HEK293T (cell line): ENCODE results near the gene DR1.
A peak's percentile ranks its signal among the peaks of the same experiment; 100 is the strongest.
"Not testable (repeated sequence)": the region's sequence is repeated elsewhere in the genome, so short reads cannot be mapped to it uniquely, and the experiment has no call there.

Experiments used
- CTCF ChIA-PET: fragments of 350-600 bp; formaldehyde crosslinking; extraction: SDS; loops from one replicate; lab custom pipeline; 2021; ENCODE audit warnings: antibody characterized with exemption, inconsistent platforms; lab: Yijun Ruan, JAX
- POLR2A ChIA-PET: fragments of 350-600 bp; formaldehyde crosslinking; extraction: SDS; loops from one replicate; lab custom pipeline; 2020; ENCODE audit warnings: antibody characterized with exemption, inconsistent platforms; lab: Yijun Ruan, JAX
- DNase-seq: peaks from one replicate; pipeline ENCODE4 v3.0.0; 2012; ENCODE audit warnings: mixed read lengths; ENCODE audit errors: extremely low spot score
- ARNT ChIP-seq: fragments of 450-650 bp; IDR thresholded peaks from 2 replicates; pipeline ENCODE4 v1.6.1; 2017; ENCODE audit warnings: mild to moderate bottlenecking
- BHLHE40 ChIP-seq: fragments of 450-650 bp; IDR thresholded peaks from 2 replicates; pipeline ENCODE4 v1.6.1; 2016; ENCODE audit warnings: mild to moderate bottlenecking, moderate library complexity, borderline replicate concordance
- CTBP1 ChIP-seq: fragments of 450-650 bp; IDR thresholded peaks from 2 replicates; pipeline ENCODE4 v1.6.1; 2016; ENCODE audit warnings: borderline replicate concordance
- ELF4 ChIP-seq: fragments of 450-650 bp; IDR thresholded peaks from 2 replicates; pipeline ENCODE4 v1.6.1; 2017; ENCODE audit warnings: antibody characterized with exemption
- FOXA1 ChIP-seq: fragments of 450-650 bp; IDR thresholded peaks from 2 replicates; pipeline ENCODE4 v1.6.1; 2016; ENCODE audit warnings: mild to moderate bottlenecking
- FOXK2 ChIP-seq: fragments of 450-650 bp; IDR thresholded peaks from 2 replicates; pipeline ENCODE4 v1.6.1; 2016; ENCODE audit warnings: mild to moderate bottlenecking
- FOXM1 ChIP-seq: fragments of 450-650 bp; IDR thresholded peaks from 2 replicates; pipeline ENCODE4 v1.6.1; 2017; ENCODE audit warnings: mild to moderate bottlenecking, borderline replicate concordance
- HDGF ChIP-seq: fragments of 450-650 bp; IDR thresholded peaks from 2 replicates; pipeline ENCODE4 v1.6.1; 2017; ENCODE audit warnings: antibody characterized with exemption, borderline replicate concordance
- L3MBTL2 ChIP-seq: fragments of 450-650 bp; conservative IDR thresholded peaks from 2 replicates; pipeline ENCODE4 v1.6.1; 2016; ENCODE audit warnings: mild to moderate bottlenecking
- LEF1 ChIP-seq: fragments of 450-650 bp; IDR thresholded peaks from 2 replicates; pipeline ENCODE4 v1.6.1; 2017; ENCODE audit warnings: mild to moderate bottlenecking, borderline replicate concordance
- NFRKB ChIP-seq: fragments of 450-650 bp; IDR thresholded peaks from 2 replicates; pipeline ENCODE4 v1.6.1; 2016; ENCODE audit warnings: mild to moderate bottlenecking, moderate library complexity
- PKNOX1 ChIP-seq: fragments of 450-650 bp; IDR thresholded peaks from 2 replicates; pipeline ENCODE4 v1.6.1; 2016
- SP1 ChIP-seq: fragments of 450-650 bp; IDR thresholded peaks from 2 replicates; pipeline ENCODE4 v1.6.1; 2017
- SUZ12 ChIP-seq: fragments of 450-650 bp; IDR thresholded peaks from 2 replicates; pipeline ENCODE4 v1.6.1; 2016; ENCODE audit warnings: mild to moderate bottlenecking
- TARDBP ChIP-seq: fragments of 450-650 bp; IDR thresholded peaks from 2 replicates; pipeline ENCODE4 v1.6.1; 2016
- ZNF384 ChIP-seq: fragments of 450-650 bp; IDR thresholded peaks from 2 replicates; pipeline ENCODE4 v1.6.1; 2016

Gene DR1

GRCh38 chr1:93350322-93350721 is 4.6 kb downstream of the DR1 start:
- POLR2A ChIA-PET = no interaction called here

GRCh38 chr1:93350875-93351274 is 5.2 kb downstream of the DR1 start:
- TF ChIP-seq BHLHE40 = no peak
- TF ChIP-seq NFRKB = 0 out of 2 replicates have a peak, but pooled peaks have one; percentile 23
- CTCF ChIA-PET = no interaction called here
- DNase-seq = no peak
- POLR2A ChIA-PET = no interaction called here

More at GRCh38 chr1:93350322-93350721, 4.6 kb downstream of the DR1 start:
- CTCF ChIA-PET = no interaction called here
- TF ChIP-seq ELF4 (no peak), BHLHE40 (no peak), NFRKB (no peak), TARDBP (no peak), SP1 (no peak), SUZ12 (no peak), FOXM1 (no peak), HDGF (no peak), ARNT (no peak), CTBP1 (no peak), LEF1 (no peak), FOXA1 (no peak), FOXK2 (no peak), PKNOX1 (no peak)
- DNase-seq = no peak

GRCh38 chr1:93351346-93351745 is 5.6 kb downstream of the DR1 start:
- POLR2A ChIA-PET = interaction anchor here (0.5 kb wide), 1 partner anchor 40 kb away, joined by 4 read pairs; no protein-coding TSS in a partner anchor
- CTCF ChIA-PET, DNase-seq: not testable (repeated sequence)
- peak; percentile 47 for TF ChIP-seq L3MBTL2
- TF ChIP-seq ZNF384 = peak; percentile 82

- POLR2A ChIA-PET = no interaction called here
- DNase-seq = no peak
- TF ChIP-seq PKNOX1 (peak; percentile 70), TARDBP (no peak), ELF4 (no peak)
- CTCF ChIA-PET = no interaction called here
Observed at GRCh38 chr1:93352376-93352775, 6.7 kb downstream of the DR1 start.

- POLR2A ChIA-PET = no interaction called here
- CTCF ChIA-PET = no interaction called here
- TF ChIP-seq BHLHE40 = no peak
- TF ChIP-seq LEF1 = no peak
- no peak for TF ChIP-seq TARDBP
- TF ChIP-seq SUZ12 = no peak
- no peak for TF ChIP-seq CTBP1
- TF ChIP-seq ELF4 = no peak
- no peak for TF ChIP-seq FOXM1
- TF ChIP-seq SP1 = no peak
- TF ChIP-seq FOXA1 = no peak
- TF ChIP-seq NFRKB = no peak
- no peak for TF ChIP-seq HDGF
- no peak for TF ChIP-seq ARNT
- no peak for TF ChIP-seq FOXK2
- no peak for TF ChIP-seq ZNF384
- TF ChIP-seq L3MBTL2 = no peak
- TF ChIP-seq PKNOX1 = no peak
- DNase-seq = no peak
Observed at GRCh38 chr1:93353286-93353685, 7.6 kb downstream of the DR1 start.

- CTCF ChIA-PET = no interaction called here
- POLR2A ChIA-PET = interaction anchor here (0.8 kb wide), 1 partner anchor 10 kb away, joined by 5 read pairs; no protein-coding TSS in a partner anchor
- DNase-seq = no peak
- TF ChIP-seq SP1 (no peak), FOXM1 (no peak), FOXA1 (no peak), CTBP1 (no peak), ARNT (no peak), L3MBTL2 (no peak), TARDBP (no peak), ELF4 (no peak), FOXK2 (no peak), ZNF384 (no peak), PKNOX1 (no peak), HDGF (no peak), NFRKB (no peak), BHLHE40 (no peak)
Observed at GRCh38 chr1:93354749-93355148, 9.0 kb downstream of the DR1 start.

- TF ChIP-seq L3MBTL2 (no peak), BHLHE40 (no peak), LEF1 (no peak), FOXM1 (no peak), HDGF (no peak), ELF4 (no peak), TARDBP (no peak), ZNF384 (no peak), FOXK2 (no peak), SUZ12 (no peak), SP1 (no peak), NFRKB (no peak), FOXA1 (no peak), PKNOX1 (no peak), CTBP1 (no peak), ARNT (no peak)
- ChIA-PET POLR2A (no interaction called here), CTCF (no interaction called here)
- DNase-seq = no peak
Observed at GRCh38 chr1:93357242-93357641, 11.5 kb downstream of the DR1 start.
